ENCODE measurements around the gene RTTN. TPM values are rescaled to one million over a fixed set of nuclear protein-coding genes. Genes with fewer than 3 reads are reported as not detected.

RTTN gene
- total and polyA plus RNA-seq, 2 of the 13 experiments (the other 11 are each of a cell fraction or from before 2014, with no cell fraction given), result 5.4 to 18.7 TPM

GRCh38 chr18:70019136-70019535 is 186.4 kb downstream of the RTTN start (continued):
- TF ChIP-seq ZNF264 (CRISPR knock-in tag; IDR thresholded peaks at IDR 0.05), result no peak
- TF ChIP-seq HNRNPL (IDR thresholded peaks at IDR 0.05; ENCODE audit: low read depth, low read length), result no peak
- TF ChIP-seq ZNF678 (CRISPR knock-in tag; IDR thresholded peaks at IDR 0.05), result no peak
- no peak for TF ChIP-seq ZNF615 (CRISPR knock-in tag; IDR thresholded peaks at IDR 0.05; ENCODE audit: borderline replicate concordance)

GRCh38 chr18:70015127-70015526 is 190.4 kb downstream of the RTTN start:
- intact Hi-C loops (cut with micrococcal nuclease; ENCODE audit: unreplicated experiment) (no loop called here), in situ Hi-C loops (cut with HindIII; ENCODE audit: extremely low pct_ligation_motif_present, low pct_unique_long_range_greater_than_20kb) (no loop called here)
- Histone ChIP-seq H3K9ac (ENCODE audit: insufficient read depth, low read depth, low read length) (no peak overlapping the region), H3K27me3 (ENCODE audit: control insufficient read depth in 1 of 2, insufficient read depth in 2 of 2, low read length in 2 of 2) (no peaks in the 10 kb centered on the region), H3K36me3 (replicated peaks in 1 of 2; ENCODE audit: control insufficient read depth in 1 of 2, insufficient read depth in 2 of 2, low read length in 2 of 2) (peaks cover 2 to 10% of the 10 kb centered on the region in 2 experiments; a peak in 3 of 5 replicates), H2AFZ (ENCODE audit: low read length) (no peak overlapping the region), H3K79me2 (ENCODE audit: insufficient read depth, low read length) (no peaks in the 10 kb centered on the region), H3K4me2 (ENCODE audit: low read depth, low read length) (no peak overlapping the region), H3K4me3 (replicated peaks in 1 of 3; ENCODE audit: insufficient read depth in 1 of 3, low read depth in 2 of 3, low read length in 3 of 3) (no peak overlapping the region), H3K9me3 (ENCODE audit: low read length) (no peaks in the 10 kb centered on the region), H3K4me1 (ENCODE audit: insufficient read depth, low read length) (no peaks in the 10 kb centered on the region), H4K20me1 (ENCODE audit: insufficient read depth, low read length) (no peaks in the 10 kb centered on the region), H3K27ac (ENCODE audit: extremely low read length, insufficient read depth, low read length) (no peak overlapping the region)
- ATAC-seq (no peak), FAIRE-seq (no peak), DNase-seq (ENCODE audit: low spot score) (no peak)
- ChIA-PET POLR2A (no interaction called here), CTCF (ENCODE audit: low intra/inter-chr PET ratio, low total read pairs) (no interaction called here)
- WGBS (ENCODE audit: low lambda C conversion rate), result 99% methylated on average over 7 of the region's 7 CpGs
- no TSS peak for BruUV-seq (replicated peaks)
- TF ChIP-seq TSC22D2 (CRISPR knock-in tag; IDR thresholded peaks at IDR 0.05; ENCODE audit: borderline replicate concordance), result no peak
- no peak for TF ChIP-seq ZNF788 (CRISPR knock-in tag; IDR thresholded peaks at IDR 0.05; ENCODE audit: borderline replicate concordance)
- no peak for TF ChIP-seq PHF21A (CRISPR knock-in tag; IDR thresholded peaks at IDR 0.05)
- no peak for TF ChIP-seq CREM (IDR thresholded peaks at IDR 0.05)
- TF ChIP-seq CREM (CRISPR knock-in tag; IDR thresholded peaks at IDR 0.05), result no peak
- TF ChIP-seq ZKSCAN5 (CRISPR knock-in tag; IDR thresholded peaks at IDR 0.05), result no peak
- no peak for TF ChIP-seq LCORL (IDR thresholded peaks at IDR 0.05)
- no peak for TF ChIP-seq LCORL (CRISPR knock-in tag; IDR thresholded peaks at IDR 0.05)
- no peak for TF ChIP-seq MAFG (CRISPR knock-in tag; IDR thresholded peaks at IDR 0.05)
- no peak for TF ChIP-seq TCF7 (IDR thresholded peaks at IDR 0.05; ENCODE audit: low read depth)
- no peak for TF ChIP-seq ZNF768 (CRISPR knock-in tag; IDR thresholded peaks at IDR 0.05)
- no peak for TF ChIP-seq ZFP37 (CRISPR knock-in tag; IDR thresholded peaks at IDR 0.05; ENCODE audit: borderline replicate concordance)
- TF ChIP-seq KAT7 (CRISPR knock-in tag; IDR thresholded peaks at IDR 0.05; ENCODE audit: borderline replicate concordance), result no peak
- no peak for TF ChIP-seq ZC3H13 (CRISPR knock-in tag; IDR thresholded peaks at IDR 0.05)
- TF ChIP-seq ZNF318 (CRISPR knock-in tag; IDR thresholded peaks at IDR 0.05), result no peak
- TF ChIP-seq KDM1A (CRISPR knock-in tag; IDR thresholded peaks at IDR 0.05), result no peak
